Activated gamma-delta T cell treated with Interleukin-2 at 50 U/mL for 16 hours (primary cell): ENCODE results near the gene SPOCK2.
"Not testable (repeated sequence)": the region's sequence is repeated elsewhere in the genome, so short reads cannot be mapped to it uniquely, and the experiment has no call there.

ENCODE experiments used
- DNase-seq: peaks from one replicate; pipeline ENCODE4 v3.0.0-alpha.2; 2020

The SPOCK2 gene

DNA sequence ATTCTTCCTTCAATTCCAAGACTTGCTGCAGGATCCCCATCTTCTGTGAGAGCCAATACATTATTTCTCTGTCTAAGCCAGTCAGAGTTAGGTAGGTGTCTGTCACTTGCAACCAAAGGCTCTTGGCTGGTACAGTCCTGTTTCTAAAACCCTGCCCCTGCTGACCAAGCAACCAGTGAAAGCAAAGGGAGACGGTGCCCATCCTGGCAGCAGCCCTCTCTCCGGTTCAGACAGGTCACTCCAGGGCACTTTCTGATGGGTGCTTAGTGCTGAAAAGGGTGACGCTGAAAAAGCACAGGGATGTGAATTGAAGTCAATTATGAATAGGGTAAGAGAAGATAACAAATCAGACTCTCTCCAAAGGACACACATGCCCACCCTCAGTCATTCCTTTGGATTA lies 37.5 kb downstream of the SPOCK2 start:
- no peak for DNase-seq

DNA sequence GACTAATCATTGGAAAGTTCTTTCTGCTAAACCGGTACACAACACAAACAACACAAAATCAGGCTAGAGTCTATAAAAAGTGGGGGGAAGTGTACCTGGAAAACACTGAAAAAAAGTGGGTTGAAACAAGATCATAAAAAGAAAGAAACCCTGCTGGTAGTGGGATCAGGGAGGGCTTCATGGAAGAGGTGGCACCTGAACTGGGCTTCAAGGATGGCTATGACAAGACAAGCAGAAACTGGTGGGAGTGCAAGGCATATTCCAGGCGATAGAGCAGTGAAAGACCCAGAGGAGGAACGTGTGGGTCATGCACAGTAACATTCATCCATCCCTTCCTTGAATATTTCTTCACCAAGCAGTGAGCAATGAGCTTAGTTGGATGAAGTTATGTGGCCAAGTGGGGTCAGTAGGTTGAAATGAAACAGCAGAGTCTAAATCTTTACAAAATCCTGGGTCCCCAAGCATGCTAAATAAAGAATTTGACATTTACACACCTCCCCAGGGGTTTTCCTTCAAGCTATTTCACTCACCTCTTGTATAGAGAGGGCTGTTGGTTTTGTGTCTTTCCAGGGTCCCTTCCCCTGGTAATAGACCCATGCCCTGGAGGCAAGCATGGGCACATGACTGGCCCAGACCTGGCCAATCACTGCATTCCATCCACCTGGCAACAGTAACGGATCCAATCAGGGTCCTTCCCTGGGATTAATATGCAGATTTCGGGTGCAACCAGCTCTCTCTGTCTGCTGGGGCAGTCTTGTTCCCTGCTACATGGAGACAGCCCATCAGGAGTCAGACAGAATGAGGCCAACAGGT lies 38.2 kb downstream of the SPOCK2 start:
- DNase-seq: no peak

DNA sequence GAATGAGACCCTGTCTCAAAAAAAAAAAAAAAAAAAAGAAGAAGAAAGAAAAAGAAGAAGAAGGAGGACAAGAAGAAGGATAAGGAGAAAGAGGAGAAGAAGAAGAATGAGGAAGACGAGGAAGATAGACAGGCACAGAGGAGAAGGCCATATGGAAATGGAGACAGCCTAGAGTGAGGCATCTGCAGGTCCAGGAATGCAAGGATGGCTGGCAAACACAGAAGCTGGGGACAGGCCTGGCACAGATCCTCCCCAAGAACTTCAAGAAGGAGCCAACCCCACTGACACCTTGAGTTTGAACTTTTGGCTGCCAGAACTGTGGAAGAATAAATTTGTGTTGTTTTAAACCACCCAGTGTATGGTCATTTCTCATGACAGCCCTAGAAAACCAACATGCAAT lies 38.9 kb downstream of the SPOCK2 start:
- no peak for DNase-seq

DNA sequence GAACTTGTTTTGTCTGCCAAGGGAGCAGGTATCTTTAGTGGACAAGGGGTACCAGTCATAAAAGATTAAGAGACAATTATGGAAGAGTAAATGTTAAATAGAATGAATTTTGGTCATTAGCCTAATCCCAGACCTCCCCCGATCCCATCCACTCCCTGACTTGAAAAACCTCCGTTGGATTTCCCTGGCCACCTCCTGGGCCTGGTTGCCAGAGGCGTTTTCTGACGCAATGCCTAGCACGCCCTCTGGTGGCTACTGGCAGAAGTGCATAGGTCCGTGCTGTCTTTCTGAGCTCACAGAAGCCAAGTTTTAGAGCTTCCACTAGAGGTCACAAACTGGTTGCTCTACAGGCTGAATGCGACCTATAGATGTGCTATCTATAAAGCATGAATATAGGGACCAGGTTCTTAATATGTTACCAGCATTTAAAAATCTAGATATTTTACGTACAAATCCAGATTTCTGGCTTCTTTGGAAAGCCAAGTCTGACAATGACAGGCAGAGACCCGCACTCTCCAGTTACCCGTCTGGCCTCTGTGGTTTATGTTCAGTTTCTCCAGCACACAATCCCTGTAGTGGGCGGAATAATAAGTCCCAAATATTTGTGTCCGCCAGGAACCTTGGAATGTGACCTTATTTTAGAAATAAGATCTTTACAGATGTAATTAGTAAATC lies 39.8 kb downstream of the SPOCK2 start:
- peak; percentile 92 for DNase-seq

DNA sequence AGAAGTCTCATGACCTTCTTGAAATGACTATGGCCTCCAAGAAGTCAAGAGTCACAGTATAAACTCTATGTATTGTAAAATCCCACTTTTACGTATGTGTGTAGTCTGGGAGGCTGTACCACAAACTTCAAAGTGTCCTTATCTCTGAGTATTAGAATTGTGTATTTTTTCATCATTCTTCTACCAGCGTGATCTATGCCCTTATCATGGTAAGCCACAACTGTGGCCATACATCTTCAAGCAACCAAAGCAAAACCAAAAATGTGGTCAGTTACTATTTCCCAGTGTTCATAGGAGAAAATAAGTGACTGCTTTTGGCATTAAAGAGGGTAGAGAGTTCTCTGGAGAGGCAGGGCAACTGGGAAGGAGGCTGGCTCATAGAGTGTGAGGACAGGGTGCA lies 42.8 kb downstream of the SPOCK2 start:
- no peak for DNase-seq

DNA sequence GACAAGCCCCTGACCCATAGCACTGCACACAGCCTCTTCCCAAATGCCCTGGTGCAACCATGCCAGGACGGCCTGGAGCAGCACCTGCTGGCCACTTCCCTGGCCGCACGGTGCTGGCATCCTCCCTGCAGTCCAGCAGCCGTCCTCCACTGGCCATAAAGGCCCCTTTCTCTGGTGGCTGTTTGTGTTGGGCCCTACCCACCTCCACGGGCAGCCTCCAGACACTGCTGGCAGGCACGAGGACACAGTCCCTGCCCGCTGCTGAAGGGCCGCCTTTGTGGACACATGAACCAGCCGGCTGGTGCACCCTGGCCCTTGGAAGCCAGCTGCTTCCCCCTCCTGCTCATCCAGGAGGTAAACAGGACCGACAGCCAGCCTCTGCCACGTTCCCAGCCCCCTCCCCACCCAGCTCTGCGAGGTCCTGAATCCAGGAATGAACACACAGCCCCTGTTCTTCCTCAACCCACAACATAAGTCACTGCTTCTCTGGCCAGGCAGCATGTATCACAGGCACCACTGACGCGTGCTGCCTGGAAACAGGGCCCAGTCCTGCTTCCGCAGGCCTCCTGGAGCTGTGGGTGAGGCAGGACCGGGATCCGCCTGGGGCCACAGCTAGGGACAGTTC lies 43.8 kb downstream of the SPOCK2 start:
- no peak for DNase-seq

DNA sequence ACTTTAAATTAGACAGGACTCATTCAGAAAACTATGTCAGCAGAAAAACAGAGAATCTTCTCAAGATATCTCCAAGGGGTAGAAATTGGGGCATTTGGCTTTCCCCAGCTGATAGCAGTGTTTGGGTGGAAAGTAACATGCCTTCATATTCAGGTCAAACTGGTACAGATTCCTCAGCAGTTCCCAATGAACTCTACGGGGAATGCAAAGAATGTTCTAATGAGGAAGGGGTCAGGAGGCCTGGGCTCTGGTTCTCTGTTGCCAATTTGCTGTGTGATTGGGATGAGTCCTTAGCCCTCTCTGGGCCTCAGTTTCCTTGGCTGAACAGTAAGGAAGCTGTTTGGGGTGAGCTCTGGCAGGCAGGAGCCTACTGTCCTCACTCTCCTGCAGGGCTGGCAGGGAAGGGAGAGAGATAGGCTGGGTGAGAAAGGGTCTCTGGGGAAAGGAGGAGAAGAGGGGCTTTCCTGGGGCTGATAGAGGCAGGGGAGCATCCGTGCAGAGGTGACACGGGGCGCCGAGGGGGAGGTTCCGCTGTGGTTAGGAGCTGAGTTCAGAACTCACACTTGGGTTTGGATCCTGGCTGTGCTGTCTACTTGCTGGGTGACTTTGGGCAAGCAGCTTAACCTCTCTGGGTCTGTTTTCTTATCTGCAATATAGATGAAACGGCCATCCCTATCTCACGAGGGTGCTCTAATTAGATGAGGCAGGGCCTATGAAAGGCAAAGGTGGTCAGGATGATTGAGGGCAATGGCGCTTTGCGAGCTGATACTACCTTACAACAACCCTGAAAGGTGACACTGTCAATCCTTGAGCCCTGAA lies 45.1 kb downstream of the SPOCK2 start:
- DNase-seq: no peak

DNA sequence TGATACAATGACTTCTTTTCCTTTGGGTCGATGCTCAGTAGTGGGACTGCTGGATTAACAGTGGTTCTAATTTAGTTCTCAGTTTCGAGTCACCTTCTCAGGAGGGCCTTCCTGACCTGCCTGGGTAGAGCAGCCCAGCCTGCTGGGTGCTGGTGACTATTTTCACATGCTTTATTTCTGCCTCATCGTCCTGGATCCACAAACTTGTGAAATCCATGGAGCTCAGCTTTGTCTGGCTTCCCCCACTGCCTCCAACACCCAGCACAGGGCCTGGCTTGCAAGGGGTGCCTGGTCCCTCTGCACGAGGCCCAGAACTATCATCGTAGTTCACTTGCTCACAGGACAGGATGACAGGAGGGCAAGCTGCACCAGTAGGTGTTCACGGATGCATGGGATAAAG lies 46.9 kb downstream of the SPOCK2 start:
- DNase-seq: no peak

DNA sequence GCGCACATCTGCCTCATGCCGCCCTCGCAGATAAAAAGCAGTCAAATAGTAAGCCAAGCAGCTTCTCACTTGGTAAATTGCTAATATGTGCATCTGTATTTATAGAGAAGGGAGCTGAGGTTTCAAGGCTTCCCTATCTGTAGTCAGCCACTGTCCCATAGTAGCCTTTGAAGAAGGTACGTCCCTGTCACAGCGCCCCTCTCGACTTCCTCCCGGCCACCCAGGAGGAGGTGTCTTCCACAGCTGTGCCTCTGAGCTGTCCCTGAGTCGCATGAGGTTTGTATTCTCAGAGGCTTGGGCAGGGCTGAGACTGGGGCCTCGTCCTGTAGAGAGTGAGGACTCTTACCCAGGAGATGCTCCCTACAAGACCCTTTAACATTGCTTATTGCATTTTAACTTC lies 49.0 kb downstream of the SPOCK2 start:
- no peak for DNase-seq

DNA sequence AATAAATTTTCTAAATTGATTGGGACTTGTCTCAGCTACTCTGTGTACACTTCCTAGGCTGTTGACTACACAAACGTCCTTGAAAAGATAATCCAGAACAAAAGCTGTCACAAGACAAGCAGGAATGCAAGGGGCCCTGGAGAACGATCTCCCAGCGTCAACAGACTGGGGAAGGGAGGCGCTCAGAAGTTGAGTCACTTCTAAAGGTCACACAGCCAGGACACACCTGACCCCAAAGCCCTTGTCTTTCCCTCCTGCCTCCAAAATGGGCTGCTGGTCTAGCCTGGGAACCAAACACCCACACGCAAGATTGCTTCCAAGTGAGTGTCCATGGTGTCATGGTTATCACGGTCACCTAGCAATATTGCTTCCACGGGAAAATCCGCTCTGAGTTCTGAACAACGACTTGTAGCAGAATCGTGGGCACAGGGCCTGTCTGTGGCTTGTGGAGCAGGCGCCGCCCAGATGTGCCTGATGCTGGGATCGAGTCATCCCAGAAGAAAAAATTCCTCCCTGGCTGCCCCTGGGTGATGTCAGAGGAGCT lies 49.8 kb downstream of the SPOCK2 start:
- DNase-seq: no peak

DNA sequence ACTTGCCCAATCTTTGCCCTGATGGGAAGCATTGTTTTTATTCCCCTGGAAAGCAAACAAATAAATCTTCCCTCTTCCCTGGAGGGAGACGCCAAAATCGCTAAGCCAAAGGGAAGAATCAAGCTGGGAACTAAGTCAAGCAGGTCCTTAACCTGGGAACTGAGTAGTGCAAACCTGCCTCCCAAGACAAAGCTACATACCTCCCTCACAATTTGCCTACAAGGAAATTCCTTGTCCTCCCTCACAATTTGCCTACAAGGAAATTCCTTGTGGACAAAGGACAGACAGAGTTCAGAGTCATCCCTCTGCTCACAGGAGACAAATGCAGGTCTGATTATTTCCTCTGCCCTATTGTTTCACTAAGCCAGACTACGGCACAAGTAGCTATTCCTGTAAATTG lies 50.5 kb downstream of the SPOCK2 start:
- no peak for DNase-seq

DNA sequence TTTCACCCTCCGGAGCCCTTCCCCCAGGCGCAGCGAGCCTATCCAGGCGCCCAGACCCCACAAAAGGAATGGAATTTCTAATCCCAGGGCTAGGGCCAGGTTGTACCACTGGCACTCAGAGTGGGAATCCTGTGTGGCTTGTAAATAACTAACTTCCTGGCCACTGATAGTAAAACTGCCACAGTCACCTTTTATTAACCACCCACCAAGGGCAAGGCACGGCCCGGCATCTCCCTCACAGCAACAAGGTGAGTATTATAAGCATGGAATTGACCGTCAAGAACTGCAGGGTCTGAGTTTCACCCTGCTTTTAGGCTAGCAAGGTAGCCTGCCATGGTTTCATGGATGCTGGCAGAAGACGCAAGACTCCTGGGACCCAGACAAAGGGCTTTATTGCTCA lies 51.1 kb downstream of the SPOCK2 start:
- no peak for DNase-seq

DNA sequence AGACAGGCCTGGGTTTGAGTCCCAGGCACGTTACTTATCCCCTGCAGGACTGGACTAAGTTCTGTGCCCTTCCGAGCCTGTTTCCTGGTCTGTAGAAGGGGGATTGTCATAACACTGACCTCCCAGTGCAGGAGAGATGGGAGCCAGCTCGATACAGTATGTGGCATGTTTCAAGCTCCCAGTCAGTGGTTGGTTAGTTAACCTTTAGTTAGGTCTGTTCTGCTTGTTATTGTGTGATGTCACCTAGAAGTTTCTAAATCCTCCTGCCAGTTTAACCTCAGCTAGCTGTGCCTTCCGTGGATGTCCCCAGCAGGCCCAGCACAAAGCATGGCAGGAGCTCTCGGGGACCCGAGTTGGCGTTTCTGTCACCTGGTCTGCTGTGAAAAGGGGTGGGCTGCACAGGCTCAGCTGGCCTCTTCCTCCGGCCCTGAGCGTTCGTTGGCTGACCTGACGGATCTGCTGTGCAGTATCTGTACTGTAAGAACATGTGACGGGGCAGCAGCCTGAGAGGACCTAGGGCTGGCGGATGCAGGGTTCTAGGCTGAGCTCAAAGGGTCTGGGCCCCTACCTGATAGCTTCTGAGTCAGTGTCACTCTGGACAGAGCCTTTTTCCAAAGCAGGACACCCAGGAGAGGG lies 53.0 kb downstream of the SPOCK2 start:
- no peak for DNase-seq

DNA sequence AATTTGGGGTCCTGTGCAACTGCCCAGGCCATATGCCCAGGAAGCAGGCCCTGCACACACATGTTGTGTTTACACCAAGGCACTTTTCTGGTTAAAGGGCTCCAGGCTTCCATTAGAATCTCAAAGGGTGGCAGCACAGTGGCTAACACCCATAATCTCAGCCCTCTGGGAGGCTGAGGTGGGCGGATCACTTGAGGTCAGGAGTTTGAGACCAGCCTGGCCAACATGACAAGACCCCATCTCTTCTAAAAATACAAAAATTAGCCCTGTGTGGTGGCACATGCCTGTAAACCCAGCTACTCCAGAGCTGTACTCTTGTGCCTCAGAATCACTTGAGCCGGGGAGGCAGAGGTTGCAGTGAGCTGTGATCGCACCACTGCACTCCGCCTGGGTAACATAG lies 53.6 kb downstream of the SPOCK2 start:
- DNase-seq: no peak

DNA sequence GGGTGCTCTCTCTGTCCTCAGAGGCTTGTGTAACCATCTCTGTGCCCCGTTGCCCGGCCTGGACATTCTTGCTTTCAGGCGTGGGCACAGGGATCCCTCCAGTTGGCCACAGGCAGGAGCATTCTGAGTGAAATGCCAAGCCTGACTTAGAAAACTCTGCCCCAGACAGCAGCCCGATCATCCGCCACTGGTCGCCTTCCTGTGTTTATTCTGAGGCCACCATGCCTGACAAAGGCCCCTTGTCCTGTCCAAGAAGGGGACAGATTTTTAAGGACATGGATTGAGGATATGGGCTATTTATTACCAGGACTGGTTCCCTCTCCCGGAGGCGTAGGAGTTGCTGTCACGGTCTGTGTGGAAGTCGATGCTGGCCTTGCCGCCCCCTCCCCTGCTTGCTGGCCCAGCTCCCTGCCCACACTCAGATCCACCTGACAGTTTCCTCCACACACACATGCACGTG lies 54.3 kb downstream of the SPOCK2 start:
- DNase-seq: no peak

DNA sequence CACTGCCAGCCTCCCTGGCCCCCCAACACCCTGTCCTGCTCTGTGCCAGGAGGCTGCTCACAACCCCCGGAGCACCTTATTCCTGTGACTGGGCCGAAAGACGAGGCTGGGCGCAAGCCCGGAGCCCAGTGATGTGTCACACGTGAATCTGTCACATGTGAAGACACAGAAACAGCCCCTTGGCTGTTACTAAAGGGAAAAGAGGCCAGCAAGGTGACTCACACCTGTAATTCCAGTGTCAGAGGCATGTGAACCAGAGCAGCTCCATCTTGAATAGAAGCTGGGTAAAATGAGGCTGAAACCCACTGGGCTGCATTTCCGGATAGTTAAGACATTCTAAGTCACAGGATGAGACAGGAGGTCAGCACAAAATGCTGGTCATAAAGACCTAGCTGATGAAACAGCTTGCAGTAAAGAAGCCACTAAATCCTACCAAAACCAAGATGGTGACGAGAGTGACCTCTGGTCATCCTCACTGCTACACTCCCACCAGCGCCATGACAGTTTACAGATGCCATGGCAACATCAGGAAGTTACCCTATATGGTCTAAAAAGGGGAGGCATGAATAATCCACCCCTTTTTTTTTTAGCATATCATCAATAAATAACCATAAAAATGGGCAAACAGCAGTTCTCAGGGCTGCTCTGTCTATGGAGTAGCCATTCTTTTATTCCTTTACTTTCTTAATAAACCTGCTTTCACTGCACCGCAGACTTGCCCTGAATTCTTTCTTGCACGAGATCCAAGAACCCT lies 55.8 kb downstream of the SPOCK2 start:
- not testable (repeated sequence) for DNase-seq

DNA sequence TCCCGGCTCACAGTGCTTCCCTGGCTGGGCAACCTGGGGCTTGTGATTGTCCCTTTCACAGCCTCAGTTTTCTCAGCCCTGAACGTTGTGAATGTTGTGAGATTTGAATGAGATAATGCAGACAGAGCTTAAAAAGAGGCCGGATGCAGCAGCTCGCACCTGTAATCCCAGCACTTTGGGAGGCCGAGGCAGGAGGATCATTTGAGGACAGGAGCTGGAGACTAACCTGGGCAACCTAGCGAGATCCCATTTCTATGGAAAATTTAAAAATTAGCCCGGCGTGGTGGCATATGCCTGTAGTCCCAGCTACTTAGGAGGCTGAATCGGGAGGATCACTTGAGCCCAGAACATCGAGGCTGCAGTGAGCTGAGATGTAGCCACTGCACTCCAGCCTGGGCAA lies 56.6 kb downstream of the SPOCK2 start:
- no peak for DNase-seq

DNA sequence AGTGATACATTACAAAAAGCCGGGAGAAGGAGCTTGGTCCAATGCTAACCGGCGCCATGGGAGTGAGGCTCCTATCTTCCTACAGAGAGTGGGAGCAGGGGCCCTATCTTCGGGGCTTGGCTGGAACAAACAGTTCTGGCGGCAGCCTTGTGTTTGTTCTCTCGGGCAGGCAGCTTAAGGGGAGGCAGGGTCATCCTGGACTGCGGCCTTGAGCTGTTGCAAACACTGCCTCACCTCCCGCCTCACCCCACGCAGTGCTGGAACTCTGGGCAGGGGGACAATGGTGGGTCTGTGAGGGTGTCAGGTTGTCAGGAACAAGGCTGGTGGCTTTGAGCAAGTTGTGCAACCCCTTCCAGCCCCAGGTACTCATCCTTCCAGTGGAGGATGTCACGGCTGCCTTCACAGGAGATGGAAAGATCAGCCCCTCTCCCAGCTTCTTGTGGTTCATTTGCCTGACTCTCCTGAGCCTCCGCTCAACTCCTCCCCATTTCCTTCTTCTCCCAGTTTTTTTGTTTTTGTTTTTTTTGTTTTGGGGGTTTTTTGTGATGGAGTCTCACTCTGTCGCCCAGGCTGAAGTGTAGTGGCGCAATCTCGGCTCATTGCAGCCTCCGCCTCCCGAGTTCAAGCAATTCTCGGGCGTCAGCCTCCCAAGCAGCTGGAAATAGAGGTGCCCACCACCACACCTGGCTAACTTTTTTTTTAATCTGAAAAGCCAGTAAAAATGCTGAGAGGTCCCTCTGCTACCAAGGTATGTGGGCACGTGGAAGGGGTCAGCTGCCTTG lies 57.4 kb downstream of the SPOCK2 start:
- no peak for DNase-seq

DNA sequence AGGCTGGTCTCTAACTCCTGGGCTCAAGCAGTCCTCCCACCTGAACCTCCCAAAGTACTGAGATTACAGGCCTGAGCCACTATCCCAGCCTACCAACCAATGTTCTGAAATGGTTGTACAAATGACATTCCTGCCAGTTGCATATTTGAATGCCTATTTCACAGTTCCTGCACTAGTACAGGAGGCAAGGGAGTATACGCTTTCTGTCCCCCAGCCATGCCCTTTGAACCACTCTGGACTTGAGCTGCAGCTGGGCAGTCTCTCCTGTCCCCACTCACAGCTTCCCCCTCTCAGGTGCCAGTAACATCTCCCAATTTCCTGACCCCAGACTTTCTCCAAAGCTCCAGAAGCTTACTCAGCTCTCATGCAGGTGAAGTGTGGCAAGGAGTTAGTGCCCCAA lies 58.9 kb downstream of the SPOCK2 start:
- DNase-seq: no peak

DNA sequence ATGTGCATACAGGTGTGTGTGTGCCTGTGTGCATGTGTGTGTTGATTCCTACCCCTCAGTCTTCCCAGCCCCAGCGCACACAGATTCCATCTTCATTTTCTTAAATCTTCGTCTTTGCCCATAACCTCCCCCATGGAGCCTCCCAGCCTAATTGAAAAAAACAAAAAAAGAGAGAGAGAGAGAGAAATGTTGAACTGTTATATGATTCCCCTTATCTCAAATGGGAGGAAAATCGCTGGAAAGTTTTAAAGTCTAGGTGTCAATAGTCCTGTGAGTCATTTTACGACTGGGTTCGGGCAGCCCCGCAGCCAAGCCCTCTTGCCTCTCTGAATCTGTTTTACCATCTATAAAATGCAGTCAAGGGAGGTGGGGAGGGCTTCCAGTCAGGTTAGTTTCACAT lies 60.9 kb downstream of the SPOCK2 start:
- no peak for DNase-seq
